GM20431 (cell line): ENCODE data around the gene CASP12.

Experiments
- in situ Hi-C: fragments of 300-500 bp; cut with MseI, MboI; formaldehyde crosslinking; loops from one replicate; pipeline ENCODE4 v1.15.0; 2020; ENCODE audit warnings: low sequenced_read_pairs; ENCODE audit not compliant: unreplicated experiment

Gene CASP12

DNA sequence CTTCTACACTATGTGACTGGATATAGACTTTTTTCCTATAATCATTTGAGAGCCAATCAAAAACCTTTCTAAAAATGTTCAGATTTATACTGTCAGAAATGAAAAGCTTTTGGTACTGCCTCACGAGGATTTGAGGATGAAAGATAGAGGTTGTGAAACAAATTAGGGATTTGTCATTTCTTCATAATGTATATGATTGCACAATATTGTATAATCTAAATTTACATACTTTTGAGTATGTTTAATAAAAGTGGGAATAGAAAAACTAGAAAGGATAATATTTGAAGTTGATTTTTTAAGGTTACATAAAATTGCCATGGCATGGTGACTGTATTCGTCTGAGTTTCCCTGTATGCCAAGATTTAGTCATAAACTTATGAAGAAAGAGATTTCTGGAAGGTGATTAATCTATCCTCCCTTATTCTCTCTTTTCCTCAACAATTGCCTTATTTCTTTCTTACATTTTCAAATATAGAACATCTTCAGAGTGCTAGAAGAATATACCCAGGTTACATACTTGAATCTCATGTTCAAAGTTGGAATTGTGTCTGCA, 56.2 kb downstream of the CASP12 start:
- in situ Hi-C loops, result no loop called here

DNA sequence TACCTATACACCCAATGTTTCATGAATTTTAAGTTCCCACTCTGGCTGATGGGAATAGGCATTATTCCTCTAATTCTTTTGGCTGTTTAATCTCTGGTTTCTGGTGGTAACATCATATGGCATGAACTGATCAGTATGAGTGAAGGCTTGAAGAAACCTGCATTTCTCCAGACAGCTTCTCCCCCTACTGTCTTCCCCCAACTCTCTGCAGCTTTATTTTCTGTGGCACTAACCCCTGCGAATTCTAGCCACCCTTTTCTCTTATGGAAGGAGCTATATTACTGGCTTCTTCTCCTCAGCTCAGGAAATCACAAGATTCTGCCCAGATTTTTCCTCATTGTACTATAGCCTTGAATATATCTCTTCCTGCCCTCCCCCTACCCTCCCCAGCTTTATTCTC, 57.1 kb downstream of the CASP12 start:
- in situ Hi-C loops, result no loop called here

DNA sequence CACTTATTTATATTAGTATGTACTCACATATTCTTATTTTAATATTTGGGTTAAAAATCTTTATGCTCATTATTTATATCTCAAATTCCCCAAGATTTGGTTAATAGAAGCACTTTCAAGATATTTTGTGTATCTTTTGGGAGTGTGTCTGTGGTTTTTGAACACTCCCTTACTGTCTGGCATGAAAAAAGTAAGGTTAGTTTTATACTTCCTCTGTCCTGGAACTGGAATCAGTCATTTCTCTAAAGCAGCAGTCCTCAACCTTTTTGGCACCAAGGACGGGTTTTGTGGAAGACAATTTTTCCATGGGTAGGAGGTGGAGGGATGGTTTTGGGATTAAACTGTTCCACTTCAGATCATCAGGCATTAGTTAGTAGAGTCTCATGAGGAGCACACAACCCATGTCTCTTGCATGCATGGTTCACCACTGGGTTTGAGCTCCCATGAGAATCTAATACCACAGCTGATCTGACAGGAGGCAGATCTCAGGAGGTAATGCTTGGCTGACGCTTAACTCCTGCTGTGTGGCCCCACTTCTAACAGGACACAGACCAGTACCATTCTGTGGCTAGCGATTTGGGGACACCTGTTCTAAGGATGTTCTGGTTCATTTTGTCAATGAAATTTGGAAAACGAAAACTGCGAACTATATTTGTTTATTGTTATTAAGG, 60.2 kb downstream of the CASP12 start:
- in situ Hi-C loops, result no loop called here

DNA sequence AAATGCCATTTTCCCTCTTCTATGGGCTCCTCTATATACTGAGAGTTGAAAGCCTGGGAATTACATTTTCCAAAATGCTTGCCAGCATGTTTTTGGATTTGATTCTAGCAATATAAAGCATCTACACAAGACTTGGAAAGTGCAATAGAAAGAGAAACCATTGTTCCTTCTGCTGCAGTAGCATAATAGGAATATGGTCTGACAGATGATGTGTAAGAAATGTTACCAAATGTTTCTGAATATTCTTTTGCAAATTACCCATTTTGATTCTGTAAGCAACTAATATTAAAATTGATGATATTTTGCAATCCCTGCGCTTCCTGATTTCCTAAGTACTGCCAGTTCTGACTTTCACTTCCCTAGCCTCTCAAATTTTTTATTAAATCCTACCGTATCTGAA, 61.6 kb downstream of the CASP12 start:
- in situ Hi-C loops, result no loop called here
